GM12875 (cell line): ENCODE data around the gene ADAMTSL5.

Experiments
- H3K4me3 ChIP-seq: one replicate; pipeline ENCODE4 v1.5.1; 2011; ENCODE audit warnings: low read depth, low read length, control low read depth
- TF ChIP-seq, protein P1 (sequence below): IDR thresholded peaks from 2 replicates; pipeline ENCODE4 v1.5.1; 2011; ENCODE audit warnings: low read depth, mild to moderate bottlenecking, control low read depth, inconsistent platforms, low read length, moderate library complexity, borderline replicate concordance; ENCODE audit not compliant: insufficient read depth

ADAMTSL5 gene

DNA sequence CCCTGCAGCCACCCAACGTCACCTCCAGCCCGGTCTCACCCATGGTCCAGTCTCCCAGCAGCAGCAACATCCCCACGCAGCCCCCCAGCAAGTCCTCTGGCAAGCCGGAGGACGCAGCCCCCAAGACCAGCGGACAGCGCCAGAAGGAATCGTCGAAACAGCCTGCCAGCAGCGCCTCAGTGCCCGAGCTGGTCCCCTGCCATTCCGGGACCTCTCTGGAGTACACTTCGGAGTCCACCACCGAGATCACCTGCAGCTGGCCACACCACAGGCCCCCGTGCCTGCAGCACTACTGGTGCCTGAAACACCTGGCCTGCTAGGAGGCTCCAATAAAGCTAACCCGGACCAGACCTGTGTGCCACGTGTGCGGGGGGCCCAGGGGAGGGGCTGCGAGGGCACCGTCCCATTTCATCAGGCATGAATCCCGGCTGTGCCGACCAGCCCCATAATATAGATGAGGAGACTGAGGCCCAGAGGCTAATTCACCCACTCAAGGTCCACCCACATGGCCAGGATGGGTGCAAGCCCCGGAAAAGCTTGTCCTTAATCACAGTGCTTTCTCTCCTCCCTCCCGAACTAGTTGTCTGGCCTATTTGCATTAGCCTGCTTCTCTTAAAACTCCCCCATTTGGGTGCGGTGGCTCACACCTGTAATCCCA lies 15.1 kb downstream of the ADAMTSL5 start:
- no peak overlapping the region for H3K4me3 ChIP-seq
- TF ChIP-seq, protein P1, sequence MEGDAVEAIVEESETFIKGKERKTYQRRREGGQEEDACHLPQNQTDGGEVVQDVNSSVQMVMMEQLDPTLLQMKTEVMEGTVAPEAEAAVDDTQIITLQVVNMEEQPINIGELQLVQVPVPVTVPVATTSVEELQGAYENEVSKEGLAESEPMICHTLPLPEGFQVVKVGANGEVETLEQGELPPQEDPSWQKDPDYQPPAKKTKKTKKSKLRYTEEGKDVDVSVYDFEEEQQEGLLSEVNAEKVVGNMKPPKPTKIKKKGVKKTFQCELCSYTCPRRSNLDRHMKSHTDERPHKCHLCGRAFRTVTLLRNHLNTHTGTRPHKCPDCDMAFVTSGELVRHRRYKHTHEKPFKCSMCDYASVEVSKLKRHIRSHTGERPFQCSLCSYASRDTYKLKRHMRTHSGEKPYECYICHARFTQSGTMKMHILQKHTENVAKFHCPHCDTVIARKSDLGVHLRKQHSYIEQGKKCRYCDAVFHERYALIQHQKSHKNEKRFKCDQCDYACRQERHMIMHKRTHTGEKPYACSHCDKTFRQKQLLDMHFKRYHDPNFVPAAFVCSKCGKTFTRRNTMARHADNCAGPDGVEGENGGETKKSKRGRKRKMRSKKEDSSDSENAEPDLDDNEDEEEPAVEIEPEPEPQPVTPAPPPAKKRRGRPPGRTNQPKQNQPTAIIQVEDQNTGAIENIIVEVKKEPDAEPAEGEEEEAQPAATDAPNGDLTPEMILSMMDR = no peak

DNA sequence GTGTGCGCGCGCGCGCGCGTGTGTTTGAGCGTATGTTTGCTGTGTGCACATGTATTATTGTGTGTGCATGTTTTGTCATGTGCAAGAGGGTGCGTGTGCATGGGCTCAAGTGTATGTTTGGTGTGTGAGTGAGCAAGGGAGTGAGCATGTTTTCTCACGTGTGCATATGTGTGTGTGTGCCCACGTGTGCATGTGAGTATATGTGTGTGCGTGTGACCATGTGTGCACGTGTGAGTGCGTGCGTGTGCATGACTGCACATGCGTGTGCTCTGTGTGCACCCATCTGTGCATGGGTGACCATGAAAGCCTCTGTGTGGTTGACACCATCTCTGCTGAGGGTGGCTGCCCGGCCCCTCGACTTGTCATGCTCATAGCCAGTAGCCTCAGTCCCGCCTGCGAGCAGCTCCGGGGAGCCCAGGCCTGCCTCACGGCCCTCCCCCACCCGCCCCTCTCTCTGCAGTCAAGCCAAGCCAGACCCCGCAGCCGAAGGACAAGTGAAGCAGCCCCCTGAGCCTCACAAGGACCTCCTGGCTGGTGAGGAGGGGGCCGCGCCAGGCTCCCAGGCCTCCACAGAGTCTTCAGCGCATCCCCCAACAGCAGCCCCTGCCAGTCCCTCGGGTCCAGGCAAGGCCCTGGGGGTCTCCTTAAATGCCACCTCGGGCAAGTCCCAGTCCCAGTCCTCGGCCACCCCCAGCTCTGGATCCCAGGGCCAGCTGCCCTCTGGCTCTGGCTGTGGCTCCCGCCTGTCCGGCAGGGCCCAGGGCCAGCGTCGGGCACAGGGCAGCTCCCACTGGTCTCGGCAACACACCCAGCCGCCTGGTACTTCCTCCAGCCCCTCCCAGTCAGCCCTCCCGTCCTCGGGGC lies 15.9 kb downstream of the ADAMTSL5 start:
- no peak overlapping the region for H3K4me3 ChIP-seq
- TF ChIP-seq, protein P1 = no peak

DNA sequence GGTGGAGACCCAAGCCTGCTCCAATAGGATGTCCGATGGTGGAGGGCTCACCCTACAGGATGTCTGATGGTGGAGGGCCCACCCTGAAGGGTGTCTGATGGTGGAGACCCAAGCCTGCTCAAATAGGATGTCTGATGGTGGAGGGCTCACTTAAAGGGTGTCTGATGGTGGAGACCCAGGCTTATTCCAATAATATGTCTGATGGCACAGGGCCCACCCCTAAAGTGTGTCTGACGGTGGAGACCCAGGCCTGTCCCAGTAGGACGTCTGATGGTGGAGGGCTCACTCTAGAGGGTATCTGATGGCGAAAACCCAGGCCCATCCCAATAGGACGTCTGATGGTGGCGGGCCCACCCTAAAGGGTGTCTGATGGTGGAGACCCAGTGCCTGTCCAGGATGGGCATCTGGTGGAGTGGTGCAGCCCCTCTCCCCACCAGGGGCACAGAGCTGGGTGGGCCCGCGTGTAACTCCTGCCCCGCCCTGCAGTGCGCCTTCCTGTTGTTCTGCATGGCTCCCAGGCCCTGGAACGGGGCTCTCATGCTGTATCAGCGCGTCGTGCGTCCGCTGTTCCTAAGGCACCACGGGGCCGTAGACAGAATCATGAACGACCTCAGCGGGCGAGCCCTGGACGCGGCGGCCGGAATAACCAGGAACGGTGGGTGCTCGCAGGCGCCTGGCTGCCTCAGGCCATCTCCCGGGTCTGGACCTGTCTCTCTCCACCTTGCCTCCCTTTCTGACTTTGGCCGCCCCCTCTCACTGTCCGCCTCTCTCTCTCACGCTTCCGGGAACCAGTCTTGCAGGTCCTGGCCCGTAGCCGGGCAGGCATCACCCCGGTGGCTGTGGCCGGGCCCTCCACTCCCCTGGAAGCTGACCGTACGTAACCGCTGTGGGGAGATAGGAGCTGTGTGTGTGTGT lies 16.8 kb downstream of the ADAMTSL5 start:
- TF ChIP-seq, protein P1 = no peak
- no peak overlapping the region for H3K4me3 ChIP-seq

DNA sequence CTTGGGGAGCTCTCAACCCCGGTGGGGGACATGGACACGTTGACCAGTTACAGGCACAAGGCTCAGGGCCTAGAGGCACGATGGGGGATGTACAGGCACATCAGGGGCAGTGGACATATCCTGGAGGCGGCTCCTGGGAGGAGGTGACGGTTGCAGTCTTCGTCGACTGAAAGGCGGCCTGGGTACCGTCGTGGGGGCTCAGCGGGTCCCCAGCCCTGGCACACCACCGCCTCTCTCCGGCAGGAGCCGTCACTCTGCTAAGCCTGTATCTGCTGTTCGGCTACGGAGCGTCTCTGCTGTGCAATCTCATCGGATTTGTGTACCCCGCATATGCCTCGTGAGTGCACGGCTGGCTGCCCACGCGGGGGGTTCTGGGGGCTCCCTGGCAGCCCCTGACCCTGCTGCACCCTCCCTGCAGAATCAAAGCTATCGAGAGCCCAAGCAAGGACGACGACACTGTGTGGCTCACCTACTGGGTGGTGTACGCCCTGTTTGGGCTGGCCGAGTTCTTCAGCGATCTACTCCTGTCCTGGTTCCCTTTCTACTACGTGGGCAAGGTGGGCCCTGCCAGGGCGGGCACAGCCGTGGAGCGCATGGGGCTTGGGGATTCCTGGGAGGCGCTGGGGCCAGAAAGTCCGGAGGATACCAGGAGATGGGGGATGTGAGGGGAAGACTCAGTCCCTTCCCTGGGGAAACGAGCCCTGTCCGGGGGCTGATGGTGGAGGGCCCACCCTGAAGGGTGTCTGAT lies 17.6 kb downstream of the ADAMTSL5 start:
- H3K4me3 ChIP-seq = no peak overlapping the region
- TF ChIP-seq, protein P1 = no peak

DNA sequence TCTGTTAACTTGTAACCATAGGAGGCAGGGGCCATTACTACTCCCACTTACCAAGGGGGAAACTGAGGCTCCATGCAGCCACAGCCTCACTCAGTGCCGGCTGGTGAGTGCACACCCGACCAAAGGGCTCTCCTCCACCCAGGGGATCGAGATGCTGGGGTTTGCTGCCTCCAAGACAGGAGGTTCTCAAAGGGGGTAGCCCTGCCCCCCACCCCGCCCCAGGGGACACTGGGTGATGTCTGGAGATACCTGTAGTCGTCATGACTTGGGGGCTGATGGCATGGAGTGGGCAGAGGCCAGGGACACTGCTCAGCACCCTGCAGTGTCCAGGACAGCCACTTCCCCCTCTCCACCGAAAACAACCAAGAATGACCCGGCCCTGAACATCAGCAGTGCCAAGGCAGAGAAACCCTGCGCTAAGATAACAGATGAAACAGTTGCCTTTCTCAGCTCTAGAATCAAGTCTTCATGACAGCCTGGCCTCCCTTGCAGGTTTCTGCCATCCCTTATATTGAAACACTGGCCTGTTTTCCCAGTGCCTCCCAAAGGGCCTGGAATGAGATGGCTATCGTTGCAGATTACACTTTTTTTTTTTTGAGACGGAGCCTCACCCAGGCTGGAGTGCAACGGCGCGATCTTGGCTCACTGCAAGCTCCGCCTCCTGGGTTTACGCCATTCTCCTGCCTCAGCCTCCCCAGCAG lies 18.6 kb downstream of the ADAMTSL5 start:
- no peak overlapping the region for H3K4me3 ChIP-seq
- TF ChIP-seq, protein P1 = no peak

DNA sequence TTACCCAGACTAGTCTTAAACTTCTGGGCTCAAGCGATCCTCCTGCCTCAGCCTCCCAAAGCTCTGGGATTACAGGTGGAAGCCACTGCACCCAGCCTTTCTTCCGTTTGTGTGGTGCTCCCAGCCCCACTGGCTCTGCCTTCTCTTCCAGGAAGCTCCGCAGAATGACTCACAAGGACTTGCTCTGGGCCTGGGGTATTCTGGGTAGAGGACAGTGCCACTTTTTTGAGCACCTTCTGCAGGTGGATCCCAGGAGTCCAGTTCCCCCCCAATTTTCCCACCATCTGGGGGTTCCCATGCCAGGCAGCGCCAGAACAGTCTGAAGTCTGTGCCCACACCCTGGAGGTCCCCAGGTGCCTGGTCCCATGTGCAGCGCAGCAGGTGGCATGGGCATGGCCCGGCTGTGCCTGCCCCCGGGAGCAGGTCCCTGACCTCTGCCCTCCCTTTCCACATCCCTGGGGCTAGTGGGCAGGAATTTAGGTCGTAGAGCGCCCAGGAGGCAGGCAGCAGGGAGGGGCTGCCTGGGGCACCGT lies 20.3 kb downstream of the ADAMTSL5 start:
- TF ChIP-seq, protein P1 = no peak
- H3K4me3 ChIP-seq = no peak overlapping the region
